Epithelial cell of prostate (primary cell): Measurements from ENCODE around the gene PLD1.
"Not testable (repeated sequence)": the region's sequence is repeated elsewhere in the genome, so short reads cannot be mapped to it uniquely, and the experiment has no call there.

Source experiments
- DNase-seq: peaks from one replicate; pipeline ENCODE4 v3.0.0-alpha.2; 2011; ENCODE audit warnings: low read depth, low spot score
- H3K27ac ChIP-seq: fragments of 450-650 bp; 2 replicates; pipeline ENCODE4 v1.5.1; 2017; ENCODE audit warnings: mild to moderate bottlenecking

PLD1 gene

DNA sequence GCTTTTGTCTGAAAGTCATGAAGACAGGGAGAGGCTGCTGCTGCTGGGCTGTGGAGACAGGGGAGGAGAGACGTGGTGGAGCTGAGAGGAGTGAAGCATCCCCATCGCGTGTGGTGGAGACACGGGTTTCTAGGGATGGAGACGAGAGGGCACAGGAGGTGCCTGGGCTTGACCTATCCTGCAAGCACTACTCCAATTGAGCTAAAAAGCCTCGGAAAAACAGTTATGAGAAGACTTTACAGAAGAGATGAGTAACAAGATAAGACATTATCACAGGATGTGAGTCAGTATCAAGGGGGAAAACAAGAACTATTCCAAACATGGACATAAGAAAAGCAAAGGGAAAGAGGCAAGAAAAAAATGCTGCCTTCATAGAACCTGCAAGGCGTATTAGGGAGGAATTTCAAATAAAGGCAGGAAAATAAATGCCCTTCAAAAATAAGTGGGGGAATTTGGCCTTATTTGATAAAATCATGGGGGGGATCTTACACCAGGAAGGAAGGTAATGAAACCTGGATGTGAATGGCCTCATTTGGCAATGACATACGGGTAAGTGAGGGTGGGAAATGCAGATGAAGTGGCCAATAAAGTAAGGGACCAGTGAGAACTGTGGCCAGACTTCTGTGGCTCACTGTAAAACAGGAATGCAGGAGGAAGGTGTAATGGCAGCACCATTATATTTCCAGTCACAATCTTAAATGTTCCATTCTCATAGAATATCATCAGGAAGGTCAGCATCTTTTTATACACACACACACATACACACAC lies 97.9 kb downstream of the PLD1 start:
- H3K27ac ChIP-seq, result no peak overlapping the region
- no peak for DNase-seq

DNA sequence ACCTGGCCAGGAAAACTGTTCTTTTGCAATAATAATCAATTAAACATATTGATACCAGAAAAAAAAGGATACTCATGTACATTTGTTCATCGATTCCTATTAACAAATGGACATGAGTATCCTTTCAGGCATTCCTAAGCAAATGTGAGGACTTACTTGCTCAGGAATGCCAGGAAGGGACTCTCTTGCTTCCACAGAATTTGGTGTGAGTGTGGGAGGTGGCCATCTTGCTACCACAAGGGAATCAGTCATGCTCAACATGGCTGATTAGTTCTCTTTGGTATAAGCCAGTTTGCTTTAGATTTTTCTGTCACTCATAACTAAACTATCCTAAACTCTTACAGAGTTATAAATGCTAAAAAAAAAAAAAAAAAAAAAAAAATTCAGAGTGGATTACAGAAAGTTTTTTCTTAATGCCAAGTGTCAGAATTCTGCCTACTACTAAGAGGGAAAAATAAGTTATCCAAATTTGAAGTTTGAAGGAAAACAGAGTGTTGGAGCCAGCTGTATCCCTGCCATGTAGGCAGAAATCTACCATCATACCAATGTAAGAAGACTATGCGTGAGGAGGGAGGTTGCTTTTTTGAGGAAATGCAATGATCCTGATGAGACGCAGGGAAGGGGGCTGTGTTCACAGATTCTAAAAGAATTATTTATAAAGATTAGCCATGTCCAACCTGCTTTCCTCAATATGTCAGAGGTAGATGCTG lies 98.7 kb downstream of the PLD1 start:
- no peak overlapping the region for H3K27ac ChIP-seq
- no peak for DNase-seq

DNA sequence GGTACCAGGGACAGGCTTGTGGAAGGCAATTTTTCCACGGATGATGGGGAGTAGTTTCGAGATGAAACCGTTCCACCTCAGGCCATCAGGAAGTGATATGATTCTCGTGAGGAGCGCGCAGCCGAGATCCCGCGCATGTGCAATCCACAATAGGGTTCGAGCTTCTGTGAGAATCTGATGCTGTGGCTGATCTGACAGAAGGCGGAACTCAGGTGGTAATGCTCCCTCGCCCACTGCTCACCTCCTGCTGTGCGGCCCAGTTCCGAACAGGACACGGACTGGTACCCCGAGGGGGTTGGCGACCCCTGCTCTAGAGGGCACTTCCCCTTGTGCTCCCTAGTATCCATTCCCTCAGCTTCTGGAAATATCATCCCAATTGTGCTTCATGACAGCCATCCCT lies 99.9 kb downstream of the PLD1 start:
- H3K27ac ChIP-seq, result no peak overlapping the region
- no peak for DNase-seq

DNA sequence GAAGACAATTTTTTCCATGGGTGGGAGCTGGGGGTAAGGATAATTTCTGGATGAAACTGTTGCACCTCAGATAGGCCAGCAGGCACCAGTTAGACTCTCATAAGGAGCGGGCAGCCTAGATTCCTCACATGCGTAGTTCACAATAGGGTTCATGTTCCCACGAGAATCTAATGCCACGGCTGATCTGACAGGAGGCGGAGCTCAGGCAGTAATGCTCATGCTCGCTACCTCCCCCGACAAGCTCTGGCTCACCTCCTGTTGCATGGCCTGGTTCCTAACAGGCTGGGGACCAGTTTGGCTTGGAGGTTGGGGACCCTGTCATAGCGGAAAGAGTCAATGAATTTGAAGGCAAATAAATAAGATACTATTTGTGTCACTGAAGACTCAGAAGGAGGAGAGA lies 105.5 kb downstream of the PLD1 start:
- H3K27ac ChIP-seq, result no peak overlapping the region
- no peak for DNase-seq

DNA sequence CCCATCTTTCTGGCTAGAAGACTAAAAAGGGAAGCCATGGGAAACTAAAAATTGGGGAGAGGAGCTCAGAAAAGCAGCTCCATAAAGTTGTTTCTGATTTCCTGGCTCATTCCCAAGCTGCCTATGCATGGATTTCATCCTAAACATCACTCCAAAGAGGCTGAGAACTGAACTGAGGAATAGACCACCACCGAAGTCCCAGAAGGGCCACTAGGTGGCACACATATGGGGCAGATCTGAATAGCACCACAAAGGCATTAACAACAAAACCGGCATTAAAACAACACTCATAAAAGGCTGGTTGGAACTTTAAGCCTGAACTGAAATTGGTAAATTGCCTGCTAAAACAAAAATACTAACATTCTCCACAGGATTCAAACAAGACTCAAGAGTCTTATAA lies 106.3 kb downstream of the PLD1 start:
- no peak for DNase-seq
- H3K27ac ChIP-seq, result no peak overlapping the region

DNA sequence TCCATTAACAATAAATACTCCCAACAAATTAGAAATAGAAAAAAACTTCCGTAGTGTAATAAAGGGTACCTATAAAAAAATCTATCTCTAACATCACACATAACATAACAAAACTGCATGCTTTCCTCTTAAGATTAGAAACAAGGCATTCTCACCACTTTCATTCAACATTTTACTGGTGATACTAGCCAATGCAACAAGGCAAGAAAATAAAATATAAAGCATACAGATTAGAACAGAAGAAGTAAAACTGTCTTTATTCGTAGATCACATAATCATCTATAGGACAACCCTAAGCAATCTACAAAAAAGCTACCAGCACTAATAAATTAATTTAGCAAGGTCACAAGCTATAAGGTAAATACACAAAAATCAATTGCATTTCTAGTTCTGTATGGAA lies 107.1 kb downstream of the PLD1 start:
- H3K27ac ChIP-seq, result no peak overlapping the region
- no peak for DNase-seq

DNA sequence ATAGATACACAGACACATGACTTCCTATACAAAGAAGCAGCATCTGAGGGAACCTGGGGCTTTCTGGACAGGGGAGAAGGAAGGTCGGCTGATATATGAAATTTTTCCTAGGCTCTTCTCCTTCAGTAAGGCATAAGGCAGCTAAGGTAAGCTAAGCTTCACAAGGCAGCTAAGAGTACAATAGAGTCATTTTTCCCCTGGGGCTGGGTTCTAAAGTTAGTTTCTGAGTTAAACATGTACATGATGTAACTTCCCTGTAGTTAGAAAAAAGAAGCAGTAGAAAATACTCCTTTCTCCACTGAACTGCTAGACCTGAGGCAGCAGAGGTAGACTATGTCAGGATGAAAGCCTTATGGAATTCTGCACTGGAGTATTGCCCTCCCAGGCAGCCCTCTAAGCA lies 109.6 kb downstream of the PLD1 start:
- H3K27ac ChIP-seq, result no peak overlapping the region
- DNase-seq, result no peak

DNA sequence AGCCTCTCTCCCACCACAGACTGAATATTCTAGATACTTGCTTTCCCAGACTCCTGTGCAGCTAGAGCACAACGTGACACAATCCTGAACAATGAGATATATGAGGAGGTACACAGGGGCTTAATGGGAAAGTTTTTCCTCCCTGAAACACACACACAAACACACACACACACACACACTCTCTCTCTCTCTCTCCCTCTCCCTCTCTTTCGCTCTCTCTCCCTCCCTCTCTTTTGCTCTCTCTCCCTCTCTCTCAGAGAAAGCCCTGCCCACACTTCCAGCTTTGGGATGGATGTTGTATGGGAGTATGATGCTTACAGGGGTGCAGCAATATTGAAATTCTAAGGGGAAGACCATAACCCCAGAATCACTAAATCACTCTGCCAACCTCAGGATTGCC lies 110.1 kb downstream of the PLD1 start:
- no peak for DNase-seq
- H3K27ac ChIP-seq, result no peak overlapping the region

DNA sequence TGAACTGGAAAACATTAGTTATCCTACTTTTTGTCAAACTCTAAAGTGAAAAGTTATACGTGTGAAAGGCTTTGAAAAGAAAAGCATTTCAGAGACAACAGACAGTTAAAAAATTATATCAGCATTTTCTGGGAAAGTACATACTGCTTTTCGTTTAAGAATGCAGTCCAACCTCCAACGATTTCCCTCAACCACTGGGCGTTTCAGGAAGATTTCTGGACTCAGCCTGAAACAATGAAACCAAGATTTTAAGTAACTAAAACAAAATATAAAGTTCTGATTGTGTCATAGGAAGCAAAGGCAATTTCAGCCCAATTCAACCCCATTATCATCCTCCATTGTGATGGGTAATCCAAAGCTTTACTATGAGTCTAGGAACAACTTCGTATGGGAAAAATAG lies 110.7 kb downstream of the PLD1 start:
- H3K27ac ChIP-seq, result no peak overlapping the region
- no peak for DNase-seq

DNA sequence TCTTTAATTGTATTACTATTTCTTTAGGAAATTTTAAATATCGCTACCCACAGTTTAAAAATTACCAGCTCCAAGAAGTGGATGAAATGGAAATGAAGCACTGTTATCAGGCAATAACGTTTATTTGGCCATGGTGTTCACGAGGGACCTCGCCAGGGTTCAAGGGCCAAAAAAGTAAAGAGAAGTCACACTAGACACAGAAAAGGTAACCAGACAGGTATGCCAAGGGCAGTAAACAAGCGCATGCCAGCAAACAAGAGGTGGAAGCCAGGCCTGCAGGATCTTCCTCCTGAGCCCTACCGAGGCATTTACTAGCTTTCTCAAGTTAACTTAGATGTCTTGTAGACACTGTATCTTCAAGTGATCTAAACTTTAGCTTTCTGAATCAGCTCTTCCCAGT lies 113.5 kb downstream of the PLD1 start:
- H3K27ac ChIP-seq, result no peak overlapping the region
- DNase-seq, result no peak

DNA sequence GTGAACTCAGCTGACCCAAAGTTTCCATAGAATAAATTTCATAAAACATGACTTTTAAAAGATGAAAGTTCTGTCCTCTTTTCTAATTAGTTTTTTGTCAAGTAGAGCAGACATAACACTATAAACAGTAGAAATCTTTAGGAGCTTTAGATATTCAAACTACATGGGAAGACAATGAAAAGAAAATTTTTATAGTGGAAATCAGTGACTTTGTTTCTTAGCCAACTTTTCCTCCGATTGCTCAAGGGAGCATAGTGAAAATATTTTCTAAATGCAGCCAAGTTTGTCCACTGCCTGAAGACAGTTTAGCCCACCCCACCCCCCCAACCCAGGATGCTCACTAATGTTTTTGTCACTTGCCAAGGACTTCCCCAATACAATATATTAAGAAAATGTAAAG lies 114.9 kb downstream of the PLD1 start:
- DNase-seq, result no peak
- no peak overlapping the region for H3K27ac ChIP-seq

DNA sequence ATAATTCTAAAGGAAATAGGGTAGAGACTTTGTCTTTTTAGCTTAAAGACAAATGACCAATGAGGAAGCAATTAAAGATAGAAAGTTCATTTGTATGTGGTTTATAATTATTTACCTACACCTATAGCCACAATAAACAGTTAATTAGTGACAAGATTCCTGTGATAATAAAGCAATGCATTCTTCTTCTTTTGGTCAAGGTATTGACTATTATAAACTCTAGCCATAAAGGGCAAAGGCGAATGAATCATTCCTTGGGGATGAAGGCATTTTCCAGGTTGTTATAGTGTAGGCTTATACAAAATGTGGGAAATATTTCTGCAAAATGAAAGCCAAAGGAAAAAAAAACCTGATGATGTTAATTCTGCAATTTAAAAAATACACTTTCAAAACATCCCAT lies 115.4 kb downstream of the PLD1 start:
- H3K27ac ChIP-seq, result no peak overlapping the region
- DNase-seq, result no peak

DNA sequence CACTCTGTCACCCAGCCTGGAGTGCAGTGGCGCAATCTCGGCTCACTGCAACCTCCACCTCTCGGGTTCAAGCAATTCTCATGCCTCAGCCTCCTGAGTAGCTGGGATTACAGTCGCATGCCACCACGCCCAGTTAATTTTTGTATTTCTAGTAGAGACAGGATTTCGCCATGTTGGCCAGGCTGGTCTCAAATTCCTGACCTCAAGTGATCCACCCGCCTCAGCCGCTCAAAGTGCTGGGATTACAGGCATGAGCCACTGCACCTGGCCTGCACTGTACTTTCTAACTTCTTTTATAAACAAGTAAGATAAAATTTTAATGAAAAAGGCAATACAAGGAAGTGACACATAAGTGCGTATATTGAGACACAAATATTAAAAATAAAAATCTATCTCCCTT lies 117.7 kb downstream of the PLD1 start:
- H3K27ac ChIP-seq, DNase-seq: not testable (repeated sequence)

DNA sequence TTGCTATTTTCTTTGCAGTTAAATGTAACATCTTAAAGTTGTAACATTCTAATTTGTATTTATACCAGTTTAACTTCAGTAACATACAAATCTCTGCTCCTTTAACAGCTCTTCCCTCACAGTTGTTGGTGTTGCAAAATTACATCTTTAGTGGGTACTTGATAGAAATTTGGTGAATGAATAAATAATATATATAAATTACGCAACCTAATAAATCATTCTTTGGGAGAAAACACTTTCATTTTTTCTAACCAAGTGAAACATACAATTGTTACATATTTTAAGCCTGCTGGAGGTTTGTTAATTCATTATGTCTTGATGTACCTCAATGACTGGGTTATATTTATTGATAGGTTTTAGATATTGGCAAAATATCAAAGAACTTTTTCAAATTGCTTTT lies 118.8 kb downstream of the PLD1 start:
- DNase-seq, result no peak
- no peak overlapping the region for H3K27ac ChIP-seq

DNA sequence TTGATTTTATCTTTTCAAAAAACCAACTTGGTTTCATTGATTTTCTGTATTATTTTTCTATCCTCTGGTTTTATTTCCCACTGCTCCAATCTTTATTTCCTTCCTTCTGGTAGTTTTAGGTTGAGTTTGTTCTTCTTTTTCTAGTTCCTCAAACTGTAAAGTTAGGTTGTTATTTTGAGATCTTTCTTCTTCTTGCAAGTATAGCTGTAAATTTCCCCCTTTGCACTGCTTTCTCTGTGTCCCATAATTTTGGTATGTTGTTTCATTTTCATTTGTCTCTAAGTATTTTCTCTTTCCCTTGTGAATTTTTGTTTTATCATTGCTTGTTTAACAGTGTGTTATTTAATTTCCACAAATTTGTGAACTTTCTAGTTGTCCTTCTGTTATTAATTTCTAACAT lies 120.0 kb downstream of the PLD1 start:
- DNase-seq, result no peak
- no peak overlapping the region for H3K27ac ChIP-seq

DNA sequence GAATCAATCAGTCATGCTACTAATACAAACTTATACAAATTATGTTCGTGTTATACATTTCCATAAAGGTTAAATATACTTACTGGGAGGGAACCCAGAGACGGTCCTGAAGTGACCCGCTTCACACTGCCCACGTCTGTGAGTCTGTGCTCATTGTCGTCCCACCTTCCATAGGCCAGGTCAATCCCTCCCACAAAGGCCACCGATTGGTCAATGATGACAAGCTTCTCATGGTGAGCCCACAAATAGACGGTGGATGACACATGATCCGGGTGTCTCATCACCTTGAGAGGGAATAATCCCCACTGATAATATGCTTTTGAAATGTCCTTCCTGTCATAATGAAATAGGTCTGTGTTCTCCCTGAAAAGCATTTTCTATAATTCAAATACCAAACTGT lies 121.7 kb downstream of the PLD1 start:
- no peak overlapping the region for H3K27ac ChIP-seq
- no peak for DNase-seq

DNA sequence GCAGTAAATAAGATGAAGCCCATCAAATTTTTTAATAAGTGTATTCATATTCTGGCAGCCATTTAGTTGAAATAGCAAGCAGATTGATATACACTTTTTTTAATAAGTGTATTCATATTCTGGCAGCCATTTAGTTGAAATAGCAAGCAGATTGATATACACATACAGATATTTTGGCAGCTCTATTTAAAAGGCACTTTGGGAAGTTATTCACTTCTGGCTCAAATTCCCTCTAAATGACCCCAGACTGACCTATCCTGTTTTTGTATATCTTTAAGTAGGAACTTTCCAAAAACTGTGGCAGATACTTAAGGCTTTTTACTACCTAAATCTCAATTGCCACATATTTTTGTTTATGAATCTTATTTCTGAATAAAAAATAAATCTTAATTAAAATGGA lies 122.3 kb downstream of the PLD1 start:
- no peak overlapping the region for H3K27ac ChIP-seq
- DNase-seq, result no peak

DNA sequence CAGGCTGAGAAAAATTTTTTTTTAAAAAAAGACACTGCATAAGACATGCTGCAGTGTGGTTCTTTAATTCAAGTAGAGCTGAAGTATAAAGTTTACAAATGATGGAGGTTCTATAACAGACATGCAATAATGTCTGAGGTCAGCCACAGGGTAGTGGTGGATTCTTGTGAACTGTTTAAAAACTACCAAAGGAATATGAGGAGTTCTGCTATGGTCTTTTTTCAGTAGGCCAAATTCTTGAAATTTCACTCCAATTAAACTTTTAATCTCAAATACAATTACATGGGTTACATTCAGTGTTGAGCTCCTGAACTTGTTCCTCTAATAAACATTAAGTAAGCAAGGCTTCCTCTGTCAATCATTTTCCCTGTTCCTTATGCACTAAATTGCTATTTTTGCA lies 122.7 kb downstream of the PLD1 start:
- no peak overlapping the region for H3K27ac ChIP-seq
- DNase-seq, result no peak

DNA sequence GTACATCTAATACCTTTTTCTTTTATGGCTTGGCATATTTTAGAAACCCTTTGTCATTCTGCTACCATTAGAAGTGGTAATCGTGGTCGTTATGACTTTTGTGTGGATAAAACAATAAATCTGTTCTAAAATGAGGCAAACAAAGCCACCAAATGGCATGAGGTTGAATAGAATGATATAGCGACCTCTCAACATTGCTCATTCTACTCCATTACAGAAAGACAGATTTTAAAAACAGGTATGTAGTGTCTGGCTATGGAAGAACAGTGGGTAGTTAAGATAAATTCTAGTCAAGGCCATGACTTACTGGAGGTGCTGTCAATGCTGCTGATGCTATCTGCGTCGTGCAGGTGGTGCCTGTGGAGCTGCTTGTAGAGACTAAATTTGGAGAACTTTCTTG lies 123.2 kb downstream of the PLD1 start:
- DNase-seq, result no peak
- no peak overlapping the region for H3K27ac ChIP-seq

DNA sequence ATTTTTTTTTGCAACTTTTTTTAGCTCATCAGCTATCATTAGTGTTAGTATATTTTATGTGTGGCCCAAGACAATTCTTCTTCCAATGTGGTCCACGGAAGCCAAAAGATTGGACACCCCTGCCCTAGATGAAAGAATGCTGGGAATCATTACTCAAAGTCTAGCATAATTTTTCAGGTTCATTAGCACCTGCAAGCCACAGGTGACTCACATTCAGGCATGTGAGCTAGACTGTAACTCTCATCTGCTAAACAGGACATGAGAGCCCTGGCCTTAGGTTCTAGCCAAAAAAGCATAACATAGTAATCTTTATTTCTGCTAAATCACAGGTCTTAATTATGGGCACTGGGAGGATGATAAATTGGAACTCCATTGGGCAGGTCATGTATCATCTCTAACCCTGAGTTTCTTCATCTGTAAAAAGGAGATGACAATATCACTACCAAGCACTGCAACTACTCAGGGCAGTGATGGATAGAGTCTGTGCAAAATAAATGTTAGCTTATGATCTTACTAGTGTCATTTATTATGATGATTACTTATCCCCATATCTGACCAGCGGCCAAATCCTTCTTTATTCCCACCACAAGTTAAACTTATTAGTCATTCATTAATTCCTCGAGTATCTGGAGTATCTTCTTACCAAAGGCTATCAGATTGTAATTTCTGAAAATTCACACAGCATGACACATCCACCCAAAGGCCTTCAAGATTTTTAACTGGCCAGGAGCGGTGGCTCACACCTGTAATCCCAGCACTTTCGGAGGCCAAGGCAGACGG lies 125.0 kb downstream of the PLD1 start:
- H3K27ac ChIP-seq, result no peak overlapping the region
- no peak for DNase-seq

DNA sequence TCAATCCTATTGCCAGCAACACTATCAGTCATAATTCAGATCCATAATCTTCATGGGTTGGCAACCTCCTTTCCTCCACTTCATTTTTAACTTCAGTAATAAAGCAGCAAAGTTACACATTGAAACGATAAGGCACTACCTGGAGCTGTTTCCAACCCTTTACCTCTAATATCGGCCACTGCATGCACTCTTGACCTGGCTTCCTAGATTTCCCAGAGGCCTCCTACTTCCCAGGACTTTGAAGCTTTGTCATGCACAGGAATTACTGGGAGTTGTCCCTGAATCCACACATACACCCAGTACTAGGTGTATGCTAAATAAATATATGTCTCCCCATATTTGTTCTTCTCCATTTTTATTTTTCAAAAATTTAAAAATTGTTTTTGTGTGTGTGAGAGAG lies 126.1 kb downstream of the PLD1 start:
- no peak overlapping the region for H3K27ac ChIP-seq
- DNase-seq, result no peak
